Right ventricle myocardium superior (tissue), 1 donor: ENCODE measurements around the gene CHD8. TPM values are rescaled to one million over a fixed set of nuclear protein-coding genes. Genes with fewer than 3 reads are reported as not detected.

Source experiments
- ATAC-seq: fragments of 200-7000 bp; cut with Tn5 transposase; one replicate; pipeline ENCODE4 v1.9.1; 2020; ENCODE audit warnings: mild to moderate bottlenecking; ENCODE audit not compliant: poor library complexity
- DNase-seq: peaks from one replicate; pipeline ENCODE4 v3.0.0-alpha.2; 2020
- intact Hi-C: fragments of 100-400 bp; cut with DNase I; formaldehyde crosslinking; loops from one replicate; pipeline ENCODE4 v1.11.2; 2022
- long read RNA-seq: library from polyadenylated mRNA; unstranded; transcript quantifications from one replicate; pipeline ENCODE4 v2.0.0, GENCODE V29; 2021
- total RNA-seq: library from RNA; stranded (reverse); fragmentation: NEBNext Ultra II Directional; extraction: Animal tissue kit (Norgen Biotek cat#: 25700); gene quantifications from one replicate; pipeline ENCODE4 v1.2.1, GENCODE V29; 2021
- donor health status: DM: no; HTN: yes; CAD: no; lungs with severe emphysema.

CHD8 gene, protein sequence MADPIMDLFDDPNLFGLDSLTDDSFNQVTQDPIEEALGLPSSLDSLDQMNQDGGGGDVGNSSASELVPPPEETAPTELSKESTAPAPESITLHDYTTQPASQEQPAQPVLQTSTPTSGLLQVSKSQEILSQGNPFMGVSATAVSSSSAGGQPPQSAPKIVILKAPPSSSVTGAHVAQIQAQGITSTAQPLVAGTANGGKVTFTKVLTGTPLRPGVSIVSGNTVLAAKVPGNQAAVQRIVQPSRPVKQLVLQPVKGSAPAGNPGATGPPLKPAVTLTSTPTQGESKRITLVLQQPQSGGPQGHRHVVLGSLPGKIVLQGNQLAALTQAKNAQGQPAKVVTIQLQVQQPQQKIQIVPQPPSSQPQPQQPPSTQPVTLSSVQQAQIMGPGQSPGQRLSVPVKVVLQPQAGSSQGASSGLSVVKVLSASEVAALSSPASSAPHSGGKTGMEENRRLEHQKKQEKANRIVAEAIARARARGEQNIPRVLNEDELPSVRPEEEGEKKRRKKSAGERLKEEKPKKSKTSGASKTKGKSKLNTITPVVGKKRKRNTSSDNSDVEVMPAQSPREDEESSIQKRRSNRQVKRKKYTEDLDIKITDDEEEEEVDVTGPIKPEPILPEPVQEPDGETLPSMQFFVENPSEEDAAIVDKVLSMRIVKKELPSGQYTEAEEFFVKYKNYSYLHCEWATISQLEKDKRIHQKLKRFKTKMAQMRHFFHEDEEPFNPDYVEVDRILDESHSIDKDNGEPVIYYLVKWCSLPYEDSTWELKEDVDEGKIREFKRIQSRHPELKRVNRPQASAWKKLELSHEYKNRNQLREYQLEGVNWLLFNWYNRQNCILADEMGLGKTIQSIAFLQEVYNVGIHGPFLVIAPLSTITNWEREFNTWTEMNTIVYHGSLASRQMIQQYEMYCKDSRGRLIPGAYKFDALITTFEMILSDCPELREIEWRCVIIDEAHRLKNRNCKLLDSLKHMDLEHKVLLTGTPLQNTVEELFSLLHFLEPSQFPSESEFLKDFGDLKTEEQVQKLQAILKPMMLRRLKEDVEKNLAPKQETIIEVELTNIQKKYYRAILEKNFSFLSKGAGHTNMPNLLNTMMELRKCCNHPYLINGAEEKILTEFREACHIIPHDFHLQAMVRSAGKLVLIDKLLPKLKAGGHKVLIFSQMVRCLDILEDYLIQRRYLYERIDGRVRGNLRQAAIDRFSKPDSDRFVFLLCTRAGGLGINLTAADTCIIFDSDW (N-terminal part only)
- total RNA-seq: 25.5 TPM
- long read RNA-seq, partial matches to known transcripts: 14 of 15 reads
- long read RNA-seq, other reads (novel, unspliced or antisense): 1 of 15 reads

DNA sequence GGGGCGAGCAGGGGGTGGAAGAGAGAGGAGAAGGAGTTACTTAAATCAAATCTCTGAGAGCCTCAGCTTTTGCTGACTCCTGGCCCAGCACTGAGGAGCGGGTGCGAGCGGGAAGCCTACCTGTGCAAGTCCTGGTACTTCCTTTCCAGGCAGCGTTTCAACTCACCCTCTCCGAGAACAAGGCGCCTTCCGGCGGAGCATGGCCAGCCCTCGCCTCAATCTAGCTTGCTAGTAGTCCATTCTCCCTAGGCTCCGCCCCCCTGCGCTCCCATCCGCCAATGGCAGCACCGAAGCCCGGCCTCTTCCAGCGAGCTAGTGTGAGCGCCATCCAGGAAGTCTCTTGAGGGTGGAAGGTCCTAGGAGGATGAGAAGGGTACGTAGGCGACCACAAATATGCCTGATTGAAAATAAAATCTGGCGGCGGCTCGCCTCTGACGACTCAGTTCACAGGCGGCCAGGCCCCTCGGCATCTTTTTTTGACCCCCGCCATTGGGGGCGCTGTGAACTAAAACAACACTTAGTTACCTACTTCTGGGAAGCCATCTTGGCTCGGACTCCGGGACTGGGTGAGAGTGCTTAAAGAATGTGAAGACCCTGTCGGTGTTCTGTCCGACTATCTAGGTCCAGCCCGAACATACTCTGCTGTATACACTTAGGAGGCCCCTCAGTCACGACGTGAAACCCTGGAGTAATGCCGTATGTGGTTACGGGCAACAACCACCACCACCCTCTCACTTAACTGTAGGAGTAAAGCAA is at the start of gene CHD8:
CHD8 (minus strand) TSS at position 212 of the 756 bp plus-strand sequence. CDS start 24,480 bp downstream, outside the sequence.
- ATAC-seq (peak; percentile 99), DNase-seq (peak; percentile 100)
- intact Hi-C loops: no loop called here

DNA sequence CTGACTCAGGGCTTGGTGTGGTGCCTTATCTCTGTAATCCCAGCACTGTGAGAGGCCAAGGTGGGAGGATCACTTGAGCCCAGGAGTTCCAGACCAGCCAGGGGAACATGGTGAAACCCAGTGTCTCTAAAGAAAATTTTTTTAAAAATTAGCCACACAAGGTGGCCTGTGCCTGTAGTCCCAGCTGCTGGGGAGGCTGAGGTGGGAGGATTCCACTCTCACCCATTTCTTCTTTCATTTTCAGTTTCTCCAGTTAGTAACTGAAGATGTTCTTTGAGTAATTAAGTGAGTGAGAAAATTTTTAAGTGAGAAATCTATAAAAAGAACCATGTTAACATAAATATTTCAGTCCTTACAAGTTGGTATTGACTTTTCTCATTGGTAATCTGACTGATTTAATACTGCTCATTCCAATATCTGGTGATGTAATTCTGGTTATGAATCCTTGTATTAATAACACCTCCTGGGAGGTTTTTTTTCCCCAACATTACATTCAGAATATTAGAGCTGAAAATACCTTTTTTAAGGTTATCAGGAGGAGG is 49.2 kb upstream of the CHD8 start:
- DNase-seq: no peak
- no peak for ATAC-seq
- intact Hi-C loops: no loop called here

DNA sequence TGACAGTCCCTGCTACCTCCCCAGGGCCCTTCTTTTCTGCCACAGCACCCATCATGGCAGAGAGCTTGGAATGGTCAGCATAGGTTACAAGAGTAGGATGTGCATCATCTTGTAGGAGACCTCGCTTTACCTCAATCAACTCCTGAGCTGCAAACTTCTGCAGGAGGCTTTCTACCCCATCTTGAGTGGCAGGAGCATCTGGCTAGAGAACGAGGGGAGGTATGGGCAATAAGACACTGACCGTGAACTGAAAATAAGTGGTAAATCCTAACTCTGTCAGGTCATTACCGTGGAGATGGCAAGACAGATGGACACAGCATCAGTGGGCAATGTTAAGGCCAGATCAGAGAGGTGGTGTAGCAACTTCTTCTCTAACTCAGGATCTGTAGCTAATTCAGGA is 47.5 kb upstream of the CHD8 start:
- intact Hi-C loops: no loop called here
- DNase-seq: no peak
- ATAC-seq: no peak

DNA sequence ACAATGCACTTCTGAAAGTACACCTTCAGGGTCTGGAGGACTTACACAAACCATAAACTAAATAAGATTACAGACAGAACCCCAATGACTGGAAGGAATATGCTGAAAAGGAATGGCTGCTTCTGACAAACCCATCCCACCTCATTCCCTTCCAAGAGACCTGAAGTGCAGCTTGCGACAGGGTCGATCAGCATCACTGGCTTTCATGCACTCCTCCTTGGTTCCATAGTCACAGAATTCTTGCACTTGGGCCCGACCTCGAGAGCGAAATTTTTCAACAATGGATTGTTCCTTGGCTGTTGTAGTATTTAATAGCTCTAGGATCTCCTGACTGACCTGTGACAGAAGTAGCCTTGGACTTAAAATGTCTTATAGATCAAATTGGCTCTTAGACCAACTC is 45.6 kb upstream of the CHD8 start:
- no peak for ATAC-seq
- DNase-seq: no peak
- intact Hi-C loops: no loop called here

DNA sequence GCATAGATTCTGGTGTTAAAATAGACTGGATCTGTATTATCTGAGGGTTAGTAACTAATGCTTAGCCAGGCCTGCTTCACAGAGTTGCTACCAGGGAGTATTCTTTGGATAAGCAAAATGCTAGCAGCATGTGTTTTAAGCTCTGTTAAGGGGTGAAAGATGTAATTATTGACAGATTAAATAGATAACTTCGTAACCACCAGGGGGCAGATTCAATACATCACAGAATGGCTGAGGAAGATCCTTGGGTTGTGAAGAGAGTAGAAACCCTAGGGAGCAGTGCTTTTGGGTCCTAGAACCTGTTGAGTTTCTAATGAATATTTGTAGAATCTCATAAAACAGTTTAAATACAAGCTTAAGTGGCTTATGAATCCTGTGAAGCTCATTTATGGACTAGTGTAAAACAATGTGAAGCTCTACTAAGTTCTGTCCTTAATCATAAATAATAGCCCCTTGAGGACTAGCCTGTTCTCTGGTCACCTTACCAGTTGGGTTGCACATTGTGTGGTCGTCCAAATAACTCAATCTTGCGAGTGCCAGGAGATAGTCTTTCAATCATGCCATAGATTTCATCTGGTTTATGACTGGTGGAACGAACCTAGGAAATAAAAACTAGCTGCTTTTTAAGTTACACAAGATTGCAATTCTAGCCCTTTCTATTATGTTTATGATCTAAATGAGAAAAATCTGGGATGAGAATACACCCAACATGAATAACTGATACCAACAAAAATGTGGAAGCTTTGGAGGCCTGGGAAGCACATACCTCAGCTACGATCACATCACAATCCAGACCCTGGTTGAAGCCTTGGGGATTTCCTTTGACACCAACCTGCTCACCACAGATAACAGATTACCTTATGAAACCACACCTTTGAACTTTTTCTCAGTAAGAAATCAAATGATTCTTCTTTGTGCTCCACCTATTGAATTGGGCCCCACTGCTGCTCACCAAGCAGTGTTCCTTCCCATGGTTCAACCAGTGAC is 42.9 kb upstream of the CHD8 start:
- intact Hi-C loops: no loop called here
- DNase-seq: no peak

DNA sequence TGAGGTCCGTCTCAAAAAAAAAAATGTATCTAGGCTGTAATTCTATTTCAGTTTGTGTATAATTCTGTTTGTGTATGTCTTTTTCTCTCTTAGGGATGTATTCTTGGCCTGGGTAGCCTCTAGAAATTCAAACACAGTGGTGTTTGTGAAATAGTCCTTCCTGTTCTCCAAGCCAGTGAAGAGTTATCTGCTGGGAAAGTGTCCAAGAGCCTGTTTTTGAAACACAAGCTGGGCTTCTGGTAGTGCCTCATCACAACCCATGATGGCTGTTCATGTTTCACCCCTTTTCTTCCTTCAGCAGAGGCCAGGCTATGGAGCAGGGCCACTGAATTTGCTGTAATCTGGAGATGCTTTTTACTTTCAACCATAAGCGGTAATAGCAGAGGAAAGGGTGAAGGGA is 40.5 kb upstream of the CHD8 start:
- intact Hi-C loops: no loop called here
- ATAC-seq (no peak), DNase-seq (no peak)

More for the DNA sequence above, 42.9 kb upstream of the CHD8 start:
- ATAC-seq: no peak

DNA sequence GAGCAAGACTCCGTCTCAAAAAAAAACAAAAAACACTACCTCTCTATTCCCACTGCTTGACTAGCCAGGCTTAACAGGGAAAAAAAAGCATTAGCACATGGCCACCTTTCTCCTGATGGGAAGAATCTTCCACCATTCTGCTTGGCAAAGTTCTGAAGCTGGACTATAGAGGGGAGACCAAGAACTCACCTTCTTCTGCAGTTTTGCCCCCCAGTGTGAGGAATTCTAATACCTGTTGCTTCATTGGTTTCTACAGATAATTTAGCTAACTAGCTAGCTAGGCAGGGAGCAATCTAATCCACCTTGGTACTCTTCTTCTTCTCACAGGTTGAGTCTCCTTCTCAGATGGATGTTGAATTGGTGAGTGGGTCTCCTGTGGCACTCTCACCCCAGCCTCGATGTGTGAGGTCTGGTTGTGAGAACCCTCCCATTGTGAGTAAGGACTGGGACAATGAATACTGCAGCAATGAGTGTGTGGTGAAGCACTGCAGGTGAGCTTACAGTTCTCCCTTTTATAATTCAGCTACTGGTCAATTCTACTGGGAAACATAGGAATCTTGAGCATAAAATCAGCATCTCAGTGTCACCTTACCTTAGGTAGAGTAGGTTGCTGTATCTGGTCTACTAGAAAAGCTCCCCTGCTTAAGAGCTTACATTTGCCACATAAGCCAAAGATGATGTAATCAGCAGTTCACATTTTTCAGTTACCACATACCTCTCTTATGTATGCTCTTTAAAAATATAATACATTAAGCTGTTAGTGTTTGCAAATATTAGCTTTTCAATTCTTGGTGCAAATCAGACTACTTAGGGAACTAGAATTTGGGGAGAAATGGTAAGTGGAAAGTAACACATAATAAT is 39.2 kb upstream of the CHD8 start:
- intact Hi-C loops: no loop called here
- ATAC-seq: no peak
- no peak for DNase-seq

DNA sequence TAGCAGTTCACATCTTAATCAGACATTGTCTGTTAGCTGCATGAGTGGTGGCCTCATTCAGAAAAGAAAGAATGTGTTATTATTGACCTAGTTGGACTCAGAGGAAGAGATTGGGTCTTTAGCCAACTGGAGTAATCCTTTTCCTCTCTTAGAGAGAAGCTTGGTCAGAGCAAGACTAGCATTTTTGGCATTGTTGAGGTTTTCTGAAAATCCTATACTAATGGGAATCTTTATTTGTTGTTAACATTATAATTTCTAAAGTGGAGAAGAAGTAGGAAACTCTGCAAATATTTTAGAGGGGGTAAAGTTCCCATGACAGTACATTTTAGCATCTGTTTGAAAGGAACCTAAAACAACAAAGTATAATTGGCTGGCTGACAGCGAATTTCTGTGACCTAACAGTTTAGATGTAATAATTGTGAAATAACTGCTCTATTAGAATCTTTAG is 30.7 kb upstream of the CHD8 start:
- intact Hi-C loops: no loop called here
- ATAC-seq: no peak
- DNase-seq: no peak

DNA sequence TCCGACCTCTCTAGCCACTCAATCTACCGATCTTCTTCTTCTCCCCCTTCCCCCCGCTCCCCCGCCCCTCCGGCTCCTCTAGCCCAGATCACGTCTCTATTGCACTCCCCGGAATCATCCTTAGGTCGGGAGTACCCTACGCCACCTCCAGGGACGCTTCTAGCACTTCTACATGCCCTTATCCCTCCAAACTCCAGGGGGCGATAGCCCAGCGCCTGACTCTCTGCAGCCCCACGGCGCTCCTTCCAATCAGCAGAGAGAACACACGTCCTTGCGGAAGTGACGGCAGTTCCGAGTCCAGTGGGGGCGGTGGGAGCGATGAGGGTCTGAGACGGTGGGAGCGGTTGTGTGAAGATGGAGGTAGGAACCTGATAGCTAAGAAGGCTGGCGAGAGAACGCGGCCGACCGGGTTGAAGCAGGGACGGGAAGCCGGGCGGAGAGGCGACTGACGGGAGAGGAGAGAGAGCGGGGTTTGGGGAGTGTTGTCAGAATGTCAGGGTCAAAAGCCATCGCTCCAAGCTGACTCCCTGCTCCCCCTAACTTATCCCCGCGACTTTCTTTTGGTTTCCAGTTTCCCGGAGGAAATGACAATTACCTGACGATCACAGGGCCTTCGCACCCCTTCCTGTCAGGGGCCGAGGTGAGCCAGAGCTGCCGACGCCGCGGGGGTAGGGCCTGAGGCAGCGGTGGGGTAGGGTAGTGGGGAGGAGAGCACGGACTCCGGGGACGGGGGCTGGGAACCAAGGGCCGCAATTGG is 21.2 kb upstream of the CHD8 start, which contains the start of the genes RAB2B and TOX4:
RAB2B (minus strand) TSS at position 35 of the 757 bp plus-strand sequence. CDS start 87 bp downstream, outside the sequence.
TOX4 (plus strand) TSS at position 271 of the 757 bp plus-strand sequence; CDS start at position 355, 84 bp downstream.
- intact Hi-C loops: no loop called here
- DNase-seq (peak; percentile 95), ATAC-seq (peak; percentile 99)

DNA sequence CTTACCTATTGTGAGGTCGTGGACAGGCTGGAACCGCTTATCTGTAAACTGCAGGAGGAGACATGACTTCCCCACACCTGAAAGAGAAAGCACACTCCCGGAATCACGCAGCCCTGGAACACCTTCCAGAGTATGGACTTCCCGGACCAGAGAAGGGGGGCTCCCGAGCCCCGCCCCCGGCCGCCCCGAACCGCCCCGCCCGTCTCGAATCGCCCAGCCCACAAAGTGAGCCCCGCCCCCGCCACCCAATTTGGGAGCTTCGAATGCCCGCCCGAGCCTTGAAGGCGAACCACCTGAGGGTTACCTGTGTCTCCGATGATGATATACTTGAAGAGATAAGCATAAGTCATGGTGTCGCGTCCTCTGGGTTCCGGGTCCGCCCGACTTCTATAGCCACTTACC is 20.6 kb upstream of the CHD8 start:
- intact Hi-C loops: no loop called here
- peak; percentile 93 for ATAC-seq
- peak; percentile 90 for DNase-seq

DNA sequence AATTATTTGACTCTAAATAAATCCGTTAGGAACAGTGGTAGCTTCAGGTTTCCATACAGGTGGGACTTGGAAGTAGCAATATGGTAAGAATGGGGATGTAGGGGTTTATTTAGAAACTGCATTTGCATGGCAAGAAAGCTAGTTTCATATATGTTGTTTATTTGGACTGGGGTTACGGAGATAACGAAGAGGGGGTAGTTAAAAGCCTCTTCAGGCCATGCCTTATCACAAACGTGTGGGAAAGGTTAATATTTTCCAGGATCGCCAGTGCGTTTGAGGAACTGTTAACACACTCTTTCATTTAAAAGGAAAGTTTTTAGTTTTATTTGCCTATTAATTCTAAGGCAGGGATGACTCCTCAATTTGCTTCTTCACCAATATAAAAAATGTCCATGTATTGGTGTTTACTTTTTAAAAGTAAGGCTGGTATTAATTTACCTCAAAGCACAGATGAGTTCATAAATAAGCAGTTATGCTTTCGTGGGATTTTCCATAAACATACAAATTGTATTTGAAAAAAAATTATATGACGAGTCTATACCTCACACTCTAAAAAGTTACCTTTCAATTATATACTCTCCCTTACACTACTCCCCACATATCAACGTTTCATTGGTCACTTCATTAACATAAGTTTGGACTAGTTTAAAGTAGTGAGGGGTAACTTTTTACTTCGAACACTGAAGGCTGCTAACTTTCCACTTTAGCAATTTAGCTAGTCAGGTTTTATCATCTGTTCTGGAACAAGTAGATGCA is 20.0 kb upstream of the CHD8 start:
- intact Hi-C loops: no loop called here
- DNase-seq: no peak
- no peak for ATAC-seq

DNA sequence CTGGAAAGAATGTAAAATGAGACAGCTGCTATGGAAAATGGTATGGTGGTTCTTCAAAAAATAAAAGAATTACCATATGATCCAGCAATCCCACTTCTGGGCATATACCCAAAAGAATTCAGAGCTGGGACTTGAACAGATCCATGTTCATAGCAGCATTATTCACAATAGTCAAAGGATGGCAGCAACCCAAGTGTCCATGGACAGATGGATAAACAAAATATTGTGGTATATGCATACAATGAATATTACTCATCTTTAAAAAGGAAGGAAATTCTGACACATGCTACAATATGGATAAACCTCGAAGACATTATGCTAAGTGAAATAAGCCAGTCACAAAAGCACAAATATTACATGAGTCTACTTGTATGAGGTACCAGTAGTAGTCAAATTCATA is 11.7 kb upstream of the CHD8 start:
- DNase-seq: no peak
- intact Hi-C loops: no loop called here
- ATAC-seq: no peak

DNA sequence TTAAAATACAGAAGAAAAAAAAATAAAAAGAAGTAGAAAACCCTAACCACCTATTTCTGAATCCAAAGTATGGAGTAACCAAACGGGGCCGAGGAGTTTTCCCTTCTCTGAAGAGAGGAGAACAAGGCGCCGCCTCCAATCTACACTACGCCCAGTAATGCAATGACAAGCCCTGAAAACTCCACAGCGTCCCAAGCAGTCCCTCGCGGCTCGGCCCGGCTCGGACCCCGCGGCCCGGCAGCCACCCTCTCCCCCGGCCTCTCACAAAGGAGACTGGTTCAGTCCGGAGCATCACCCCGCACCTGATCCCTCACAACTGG is 371 bp downstream of the CHD8 start:
- intact Hi-C loops: no loop called here
- DNase-seq: no peak
- ATAC-seq: no peak

DNA sequence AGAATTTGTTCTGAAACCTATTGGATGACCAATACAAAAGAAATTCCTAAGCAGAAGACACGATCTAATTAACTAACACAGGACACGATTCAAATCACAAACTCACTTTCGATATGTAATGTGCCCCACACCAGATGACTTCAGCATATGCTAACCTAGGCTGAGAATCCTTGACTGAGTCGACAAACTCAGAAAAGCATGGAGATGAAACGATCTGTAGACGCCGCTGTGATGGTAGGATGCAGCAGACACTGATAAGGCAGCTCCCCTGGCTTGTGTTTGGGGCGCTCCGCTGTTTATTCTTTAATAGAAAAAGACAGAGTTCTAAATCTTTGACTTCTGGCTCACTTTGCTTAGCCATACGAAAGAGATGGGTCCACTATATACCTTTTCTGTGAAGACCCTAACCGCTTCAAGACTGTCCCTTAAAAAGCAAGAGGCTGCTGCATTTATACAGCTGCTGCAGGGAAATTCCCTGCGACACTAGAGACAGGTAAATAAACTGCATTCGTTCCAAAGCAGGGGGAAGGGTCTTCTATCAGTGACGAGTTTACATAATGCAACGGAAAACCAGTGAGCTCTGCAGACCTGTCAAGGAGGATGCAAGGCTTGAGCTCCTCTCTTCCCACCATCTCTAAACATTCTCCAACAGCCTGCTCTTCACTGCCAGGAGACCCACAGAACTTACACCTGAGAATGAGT is 929 bp downstream of the CHD8 start:
- no peak for ATAC-seq
- intact Hi-C loops: no loop called here
- DNase-seq: no peak
